Measurements from ENCODE around the gene TCERG1L. TPM values are rescaled to one million over a fixed set of nuclear protein-coding genes. Genes with fewer than 3 reads are reported as not detected.

TCERG1L gene
- total RNA-seq, 2 donors from 2014 or later = 1.6 to 4.5 TPM

DNA sequence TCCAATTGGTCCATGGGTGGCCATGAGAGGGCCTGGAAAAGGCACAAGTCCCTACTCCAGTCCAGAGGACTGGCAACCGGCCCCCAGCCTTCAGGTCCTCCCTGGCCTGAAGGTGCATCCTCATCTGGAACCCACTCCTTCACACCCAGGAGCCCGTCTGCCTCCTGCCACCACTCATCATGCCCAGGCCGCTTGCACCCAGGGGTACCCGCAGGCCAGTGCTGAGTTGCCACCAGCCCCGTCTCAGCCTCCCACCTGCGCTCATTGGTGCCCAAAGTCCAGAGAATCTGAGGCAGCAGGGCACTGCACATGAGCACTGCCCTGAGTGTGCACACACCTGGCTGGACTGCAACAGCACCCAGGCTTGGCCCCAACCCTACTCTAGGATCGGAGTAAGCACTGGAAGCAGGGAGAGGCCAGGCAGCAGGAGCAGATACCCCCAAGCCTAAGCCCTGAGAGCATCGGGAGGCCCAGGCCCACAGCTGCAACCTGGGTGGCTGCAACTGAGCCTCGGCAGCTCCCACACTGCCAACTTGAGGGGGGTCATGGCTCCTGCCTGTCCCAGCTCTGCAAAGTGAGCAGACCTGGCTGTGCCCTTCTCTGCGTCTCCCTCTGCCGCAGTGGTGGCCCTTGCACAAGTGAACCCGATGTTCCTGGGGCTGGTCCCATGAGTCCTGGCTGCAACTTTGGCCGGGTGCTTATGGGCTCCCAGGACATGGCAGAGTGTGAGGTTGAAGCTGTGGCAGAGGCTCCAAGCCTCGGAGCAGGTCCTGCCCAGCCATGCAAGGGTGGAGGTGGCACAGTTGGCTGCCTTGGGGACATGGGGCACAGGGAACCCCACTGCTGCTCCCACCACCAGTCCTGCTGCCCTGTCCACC, 44.3 kb downstream of the TCERG1L start:
- Histone ChIP-seq H3K9me3 (ENCODE audit: control insufficient read depth, low read length) (no peaks in the 10 kb centered on the region), H3K27ac (ENCODE audit: low read depth, low read length) (no peak overlapping the region), H3K27me3 (ENCODE audit: control insufficient read depth, insufficient read depth, low read length, poor library complexity, severe bottlenecking) (no peaks in the 10 kb centered on the region), H3K4me3 (ENCODE audit: low read length) (no peak overlapping the region), H3K9ac (ENCODE audit: extremely low read depth, low read length, poor library complexity, severe bottlenecking) (no peak overlapping the region), H3K36me3 (ENCODE audit: control insufficient read depth, insufficient read depth, low read length) (no peaks in the 10 kb centered on the region), H3K4me1 (ENCODE audit: control insufficient read depth, insufficient read depth, low read length) (peaks cover 5% of the 10 kb centered on the region)
- Mint-ChIP-seq H3K9me3 (no peaks in the 10 kb centered on the region), H3K27me3 (ENCODE audit: insufficient read depth) (peaks cover 10% of the 10 kb centered on the region), H3K4me1 (peaks cover 29% of the 10 kb centered on the region), H3K4me3 (no peak overlapping the region), H3K36me3 (ENCODE audit: low read depth) (no peaks in the 10 kb centered on the region), H3K27ac (no peak overlapping the region)
- TF ChIP-seq, protein P1, sequence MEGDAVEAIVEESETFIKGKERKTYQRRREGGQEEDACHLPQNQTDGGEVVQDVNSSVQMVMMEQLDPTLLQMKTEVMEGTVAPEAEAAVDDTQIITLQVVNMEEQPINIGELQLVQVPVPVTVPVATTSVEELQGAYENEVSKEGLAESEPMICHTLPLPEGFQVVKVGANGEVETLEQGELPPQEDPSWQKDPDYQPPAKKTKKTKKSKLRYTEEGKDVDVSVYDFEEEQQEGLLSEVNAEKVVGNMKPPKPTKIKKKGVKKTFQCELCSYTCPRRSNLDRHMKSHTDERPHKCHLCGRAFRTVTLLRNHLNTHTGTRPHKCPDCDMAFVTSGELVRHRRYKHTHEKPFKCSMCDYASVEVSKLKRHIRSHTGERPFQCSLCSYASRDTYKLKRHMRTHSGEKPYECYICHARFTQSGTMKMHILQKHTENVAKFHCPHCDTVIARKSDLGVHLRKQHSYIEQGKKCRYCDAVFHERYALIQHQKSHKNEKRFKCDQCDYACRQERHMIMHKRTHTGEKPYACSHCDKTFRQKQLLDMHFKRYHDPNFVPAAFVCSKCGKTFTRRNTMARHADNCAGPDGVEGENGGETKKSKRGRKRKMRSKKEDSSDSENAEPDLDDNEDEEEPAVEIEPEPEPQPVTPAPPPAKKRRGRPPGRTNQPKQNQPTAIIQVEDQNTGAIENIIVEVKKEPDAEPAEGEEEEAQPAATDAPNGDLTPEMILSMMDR (conservative IDR thresholded peaks at IDR 0.05) = no peak
- no peak for DNase-seq
- 92 to 94% methylated on average over 7 to 14 of the region's 14 CpGs for WGBS, 2 experiments (ENCODE audit: insufficient coverage in 1 of 2, insufficient read length in 1 of 2)

DNA sequence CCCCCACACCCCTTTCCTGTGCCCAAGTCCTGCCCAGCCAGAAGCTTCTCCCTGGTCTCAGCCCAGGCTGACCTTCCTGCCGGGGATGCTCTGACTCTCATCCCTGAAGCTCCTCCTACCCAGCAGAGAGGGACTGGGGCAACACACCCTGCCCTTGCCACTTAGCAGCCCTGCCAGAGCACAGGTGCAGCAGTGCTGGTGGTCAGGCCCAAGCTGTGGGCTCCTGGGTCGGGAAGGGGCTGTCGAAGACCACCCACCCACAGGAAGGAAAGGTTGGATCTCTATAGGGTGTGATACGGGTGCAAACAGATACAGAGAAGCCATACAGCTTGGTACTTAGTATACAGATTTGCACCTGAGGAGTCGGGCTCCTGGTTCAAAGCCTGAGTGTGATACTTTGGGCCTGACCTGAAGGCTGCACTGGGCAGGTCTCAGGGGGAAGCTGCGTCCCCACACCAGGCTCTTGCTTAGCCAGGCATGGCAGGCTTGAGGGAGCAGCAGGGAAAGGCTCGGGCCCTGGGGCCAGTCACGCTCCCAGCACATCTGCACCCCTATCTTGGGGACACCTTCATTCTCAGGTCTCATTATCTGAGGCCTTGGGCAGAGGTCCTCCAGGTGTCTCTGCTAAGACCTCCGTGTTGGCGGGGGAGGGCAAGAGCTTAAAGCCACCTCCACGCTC, 47.3 kb downstream of the TCERG1L start:
- no peak overlapping the region for H3K4me3 Mint-ChIP-seq
- no peak overlapping the region for H3K4me3 ChIP-seq (ENCODE audit: low read length)
- H3K9me3 ChIP-seq (ENCODE audit: control insufficient read depth, low read length) = no peaks in the 10 kb centered on the region
- no peaks in the 10 kb centered on the region for H3K36me3 Mint-ChIP-seq (ENCODE audit: low read depth)
- H3K4me1 ChIP-seq (ENCODE audit: control insufficient read depth, insufficient read depth, low read length) = no peaks in the 10 kb centered on the region
- no peaks in the 10 kb centered on the region for H3K27me3 ChIP-seq (ENCODE audit: control insufficient read depth, insufficient read depth, low read length, poor library complexity, severe bottlenecking)
- H3K27ac Mint-ChIP-seq = no peak overlapping the region
- DNase-seq = no peak
- peaks cover 5% of the 10 kb centered on the region for H3K4me1 Mint-ChIP-seq
- H3K9me3 Mint-ChIP-seq = no peaks in the 10 kb centered on the region
- H3K27me3 Mint-ChIP-seq (ENCODE audit: insufficient read depth) = peaks cover 7% of the 10 kb centered on the region
- WGBS, 2 experiments (ENCODE audit: insufficient coverage in 1 of 2, insufficient read length in 1 of 2) = 91 to 96% methylated on average over 4 to 11 of the region's 11 CpGs
- no peak overlapping the region for H3K27ac ChIP-seq (ENCODE audit: low read depth, low read length)
- H3K36me3 ChIP-seq (ENCODE audit: control insufficient read depth, insufficient read depth, low read length) = no peaks in the 10 kb centered on the region
- no peak overlapping the region for H3K9ac ChIP-seq (ENCODE audit: extremely low read depth, low read length, poor library complexity, severe bottlenecking)
- TF ChIP-seq, protein P1 (conservative IDR thresholded peaks at IDR 0.05) = no peak

DNA sequence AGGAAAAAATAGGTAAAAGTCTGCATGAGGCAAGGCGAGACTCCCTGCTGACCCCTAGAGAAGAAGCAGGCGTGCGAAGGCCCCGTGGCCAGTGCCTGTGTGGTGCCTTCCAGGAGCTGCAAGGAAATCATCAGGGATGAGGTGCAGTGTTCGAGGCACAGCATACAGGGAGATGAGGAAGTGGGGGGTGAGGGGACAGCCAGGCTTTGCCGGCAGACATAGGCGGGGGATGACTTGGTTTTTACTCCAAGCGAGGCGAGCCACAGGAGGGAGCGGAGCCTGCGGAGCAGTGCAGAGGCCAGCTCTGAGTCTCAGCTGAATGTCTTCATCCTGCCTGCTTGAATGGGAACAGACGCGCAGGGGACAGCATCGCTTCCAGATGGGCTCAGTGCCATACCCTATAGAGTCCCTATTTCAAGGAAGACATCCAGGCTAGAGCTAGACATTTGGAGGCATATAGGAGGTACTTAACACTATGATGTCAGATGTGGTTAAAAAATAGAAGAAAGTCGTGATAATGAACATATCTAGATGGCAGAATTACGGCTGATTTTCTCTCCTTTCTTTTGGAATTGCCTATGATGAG, 49.5 kb downstream of the TCERG1L start:
- Histone ChIP-seq H3K4me3 (ENCODE audit: low read length) (no peak overlapping the region), H3K9ac (ENCODE audit: extremely low read depth, low read length, poor library complexity, severe bottlenecking) (no peak overlapping the region), H3K27me3 (ENCODE audit: control insufficient read depth, insufficient read depth, low read length, poor library complexity, severe bottlenecking) (no peaks in the 10 kb centered on the region), H3K9me3 (ENCODE audit: control insufficient read depth, low read length) (no peaks in the 10 kb centered on the region), H3K27ac (ENCODE audit: low read depth, low read length) (no peak overlapping the region), H3K36me3 (ENCODE audit: control insufficient read depth, insufficient read depth, low read length) (no peaks in the 10 kb centered on the region), H3K4me1 (ENCODE audit: control insufficient read depth, insufficient read depth, low read length) (no peaks in the 10 kb centered on the region)
- WGBS, 2 experiments (ENCODE audit: insufficient coverage in 1 of 2, insufficient read length in 1 of 2) = 86 to 90% methylated on average over 7 to 16 of the region's 16 CpGs
- no peaks in the 10 kb centered on the region for H3K36me3 Mint-ChIP-seq (ENCODE audit: low read depth)
- TF ChIP-seq, protein P1 (conservative IDR thresholded peaks at IDR 0.05) = no peak
- H3K4me3 Mint-ChIP-seq = no peak overlapping the region
- peaks cover under 1% of the 10 kb centered on the region for H3K27me3 Mint-ChIP-seq (ENCODE audit: insufficient read depth)
- peaks cover 2% of the 10 kb centered on the region for H3K4me1 Mint-ChIP-seq
- DNase-seq = no peak
- H3K27ac Mint-ChIP-seq = no peak overlapping the region
- H3K9me3 Mint-ChIP-seq = no peaks in the 10 kb centered on the region

Measured in endodermal cell (in vitro differentiated cells).